HG02798 (cell line): ENCODE data around the gene CDC42.

ENCODE experiments used
- ATAC-seq: cut with Tn5 transposase; IDR thresholded peaks from one replicate; pipeline ENCODE4 v1.9.1; 2021; ENCODE audit warnings: mild to moderate bottlenecking; ENCODE audit not compliant: unreplicated experiment, poor library complexity

CDC42 gene

GRCh38 chr1:22123901-22124404 lies 71.4 kb downstream of the CDC42 start:
- ATAC-seq, result no peak

DNA sequence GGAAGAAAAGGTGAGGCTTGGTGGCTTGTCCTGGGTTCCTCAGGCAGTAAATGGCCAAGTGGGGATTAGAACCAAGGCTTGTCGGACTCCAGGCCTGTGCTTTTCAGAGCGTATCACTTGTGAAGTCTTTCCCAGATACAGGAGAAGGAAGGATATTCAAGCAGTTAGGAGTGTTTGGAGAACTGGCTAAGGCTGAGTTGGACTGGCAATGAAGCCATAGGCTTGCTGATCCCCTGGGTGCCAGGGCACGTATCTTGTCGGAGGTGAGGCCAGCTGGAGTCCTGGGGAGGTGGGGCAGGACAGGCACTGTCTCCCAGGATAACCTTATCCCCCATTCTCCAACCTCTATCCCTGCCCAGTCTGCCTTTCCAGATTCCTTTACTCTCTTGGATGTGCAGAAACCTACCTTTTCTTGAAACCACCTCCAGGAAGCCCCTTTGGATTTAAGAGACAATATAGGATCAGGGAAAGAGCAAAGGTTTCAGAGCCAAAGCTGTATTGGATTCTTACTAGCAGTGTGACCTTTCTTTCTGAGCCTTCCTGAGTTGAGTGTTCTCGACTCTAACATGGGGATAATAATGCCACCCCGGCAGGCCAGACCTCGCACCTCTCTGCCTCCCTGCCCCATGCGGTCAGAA lies 72.2 kb downstream of the CDC42 start:
- no peak for ATAC-seq

- no peak for ATAC-seq
Measured at GRCh38 chr1:22126531-22126930, 74.0 kb downstream of the CDC42 start.

DNA sequence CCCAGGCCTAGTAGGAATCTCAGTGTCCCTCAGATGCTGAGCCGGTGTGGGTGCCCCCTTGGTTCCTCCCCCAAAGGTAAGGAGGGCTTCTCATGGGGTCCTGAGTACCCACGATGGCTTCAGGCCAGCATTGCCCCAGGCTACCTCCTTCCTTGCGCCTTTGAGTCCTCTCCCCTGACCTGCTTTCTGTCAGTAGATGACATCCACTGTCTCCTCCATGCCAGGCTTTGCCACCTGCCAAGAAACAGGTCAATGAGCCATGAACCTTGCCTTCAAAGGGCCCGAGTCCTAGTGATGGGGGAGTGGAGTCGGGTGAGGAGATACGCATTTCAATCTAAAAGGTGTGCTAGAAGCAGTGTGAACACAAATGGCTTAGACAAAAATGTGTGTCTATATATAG lies 74.7 kb downstream of the CDC42 start:
- no peak for ATAC-seq

- ATAC-seq, result no peak
Measured at GRCh38 chr1:22127731-22128130, 75.2 kb downstream of the CDC42 start.

DNA sequence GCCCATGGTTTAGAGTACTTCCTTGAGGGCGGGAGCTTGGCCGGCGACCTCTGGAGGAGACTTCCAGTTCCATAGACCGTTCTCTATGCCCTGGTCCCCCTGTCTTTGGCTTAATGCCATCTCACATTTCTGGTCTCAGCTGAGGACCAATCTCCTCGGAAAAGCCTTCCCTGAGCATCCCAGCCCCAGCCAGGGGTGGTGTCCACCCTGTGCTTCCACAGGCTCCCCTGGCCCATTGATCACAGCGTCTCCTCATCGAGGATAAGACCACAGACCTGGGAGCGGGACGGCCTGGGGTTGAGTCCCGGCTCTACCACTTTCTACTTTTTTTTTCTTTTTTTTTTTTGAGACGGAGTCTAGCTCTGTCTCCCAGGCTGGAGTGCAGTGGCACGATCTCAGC lies 75.9 kb downstream of the CDC42 start:
- no peak for ATAC-seq

DNA sequence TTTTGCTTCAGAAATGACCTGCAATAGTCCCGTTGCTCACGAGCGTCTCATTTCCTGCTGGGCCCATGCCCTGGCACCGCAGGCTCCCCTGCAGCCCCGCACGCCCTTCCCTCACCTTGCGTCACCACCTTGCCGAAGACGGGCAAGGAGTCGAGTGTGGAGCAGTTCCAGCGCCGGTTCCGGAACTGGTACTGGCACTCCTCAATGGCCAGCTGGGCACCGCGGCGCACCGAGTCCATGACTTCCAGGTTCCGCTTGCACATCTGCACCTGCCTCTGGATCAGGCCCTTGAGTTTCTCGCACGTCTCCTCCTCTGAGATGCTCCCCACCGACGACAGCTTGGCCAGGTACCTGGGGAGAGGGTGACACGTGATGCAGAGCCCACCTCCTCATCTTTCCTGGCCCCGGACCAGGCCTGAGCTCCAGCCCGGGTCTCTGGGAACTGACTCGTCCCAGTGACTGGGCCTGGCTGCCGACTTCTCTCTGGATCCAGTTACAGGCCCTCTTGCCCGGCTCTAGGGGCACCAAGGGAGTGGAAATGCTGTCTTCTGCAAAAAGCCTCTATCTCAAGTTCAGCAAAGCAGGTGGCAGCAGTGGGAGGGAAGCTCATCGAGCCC lies 77.1 kb downstream of the CDC42 start:
- ATAC-seq, result no peak

- no peak for ATAC-seq
Measured at GRCh38 chr1:22131062-22131461, 78.6 kb downstream of the CDC42 start.

- no peak for ATAC-seq
Measured at GRCh38 chr1:22131875-22132486, 79.5 kb downstream of the CDC42 start.

GRCh38 chr1:22132517-22133235 lies 80.2 kb downstream of the CDC42 start:
- no peak for ATAC-seq

- no peak for ATAC-seq
Measured at GRCh38 chr1:22133247-22133930, 80.9 kb downstream of the CDC42 start.

DNA sequence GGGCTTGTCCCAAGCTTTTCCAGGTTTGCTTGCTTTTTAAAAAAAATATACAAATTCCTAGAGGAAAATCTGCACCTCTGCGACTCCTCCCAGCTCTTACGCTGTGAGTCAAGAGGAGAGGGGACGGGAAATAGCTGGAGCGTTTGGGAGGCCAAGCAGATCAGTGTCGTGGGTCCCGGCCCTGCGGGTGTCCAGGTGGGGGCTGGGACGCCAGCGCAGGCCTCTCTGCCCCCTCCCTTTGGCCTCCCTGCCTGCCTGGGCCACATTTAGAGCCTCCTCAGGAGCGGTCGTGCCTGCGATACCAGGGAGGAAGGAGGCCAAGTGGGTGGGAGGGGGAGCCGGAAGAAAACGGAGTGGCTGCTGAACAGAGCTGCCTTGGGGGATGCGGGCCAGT lies 81.4 kb downstream of the CDC42 start:
- no peak for ATAC-seq

GRCh38 chr1:22137004-22137720 lies 84.7 kb downstream of the CDC42 start:
- ATAC-seq, result no peak

DNA sequence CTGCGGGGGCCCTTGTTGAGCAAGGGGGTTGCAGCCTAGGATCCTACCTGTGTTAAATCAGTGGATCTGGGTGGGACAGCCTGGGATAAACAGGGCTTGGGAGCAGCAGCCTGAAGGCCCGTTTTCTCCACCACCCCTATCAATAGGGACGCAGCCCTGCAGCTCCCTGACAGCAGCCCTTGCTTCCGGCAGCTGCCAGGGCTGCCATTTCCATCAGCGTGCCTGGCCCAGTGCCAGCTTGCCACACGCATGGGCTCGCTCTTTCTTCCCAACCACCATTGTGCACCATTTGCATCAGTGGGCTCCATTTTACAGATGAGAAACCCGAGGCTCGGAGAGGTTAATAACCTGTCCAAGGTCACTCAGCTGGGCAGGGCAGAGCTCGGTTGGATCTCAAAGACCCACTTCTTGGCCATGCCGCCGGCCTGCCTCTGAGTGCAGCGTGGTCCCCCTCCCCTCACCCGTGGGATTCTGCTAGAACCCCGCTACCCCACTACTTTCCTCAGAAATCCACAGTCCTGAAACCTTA lies 86.6 kb downstream of the CDC42 start:
- ATAC-seq, result no peak

- no peak for ATAC-seq
Measured at GRCh38 chr1:22139817-22140216, 87.3 kb downstream of the CDC42 start.
